ENCODE data around the gene RSPRY1. TPM values are rescaled to one million over a fixed set of nuclear protein-coding genes. Genes with fewer than 3 reads are reported as not detected.
A peak's percentile ranks its signal among the peaks of the same experiment; 100 is the strongest.

The RSPRY1 gene
- total RNA-seq, 1 donor from 2014 or later, result 76.8 TPM

DNA sequence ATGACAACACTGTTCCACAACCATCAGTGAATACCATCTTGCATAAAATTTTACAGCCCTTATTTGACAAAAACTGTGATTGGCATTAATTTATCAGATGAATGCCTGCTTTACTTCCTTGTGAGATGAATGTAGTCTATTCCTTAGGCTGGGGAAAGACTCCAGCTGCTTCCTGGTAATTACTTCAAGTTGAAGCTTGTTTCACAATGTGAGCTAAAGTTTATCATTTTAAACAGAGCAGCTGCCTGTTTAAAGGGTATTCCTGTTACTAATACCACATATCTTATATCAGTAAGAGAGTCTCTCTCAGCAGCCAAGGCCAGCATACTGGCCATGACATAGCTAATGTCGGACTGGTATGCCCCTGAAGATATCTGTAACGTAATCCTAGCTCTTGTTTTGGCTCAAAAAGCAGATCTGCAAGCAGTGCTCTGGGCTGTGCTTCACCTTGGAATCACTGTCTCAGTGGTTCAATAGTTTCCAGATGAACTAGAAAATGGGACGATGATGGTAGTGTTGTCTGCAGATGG, 45.8 kb downstream of the RSPRY1 start:
- H3K27ac Mint-ChIP-seq (ENCODE audit: unreplicated experiment), result no peak overlapping the region
- peaks cover 6% of the 10 kb centered on the region for H4K20me1 ChIP-seq (ENCODE audit: insufficient read depth, low read length)
- no peak overlapping the region for H3K4me2 ChIP-seq (ENCODE audit: low read length)
- TF ChIP-seq, protein P1, sequence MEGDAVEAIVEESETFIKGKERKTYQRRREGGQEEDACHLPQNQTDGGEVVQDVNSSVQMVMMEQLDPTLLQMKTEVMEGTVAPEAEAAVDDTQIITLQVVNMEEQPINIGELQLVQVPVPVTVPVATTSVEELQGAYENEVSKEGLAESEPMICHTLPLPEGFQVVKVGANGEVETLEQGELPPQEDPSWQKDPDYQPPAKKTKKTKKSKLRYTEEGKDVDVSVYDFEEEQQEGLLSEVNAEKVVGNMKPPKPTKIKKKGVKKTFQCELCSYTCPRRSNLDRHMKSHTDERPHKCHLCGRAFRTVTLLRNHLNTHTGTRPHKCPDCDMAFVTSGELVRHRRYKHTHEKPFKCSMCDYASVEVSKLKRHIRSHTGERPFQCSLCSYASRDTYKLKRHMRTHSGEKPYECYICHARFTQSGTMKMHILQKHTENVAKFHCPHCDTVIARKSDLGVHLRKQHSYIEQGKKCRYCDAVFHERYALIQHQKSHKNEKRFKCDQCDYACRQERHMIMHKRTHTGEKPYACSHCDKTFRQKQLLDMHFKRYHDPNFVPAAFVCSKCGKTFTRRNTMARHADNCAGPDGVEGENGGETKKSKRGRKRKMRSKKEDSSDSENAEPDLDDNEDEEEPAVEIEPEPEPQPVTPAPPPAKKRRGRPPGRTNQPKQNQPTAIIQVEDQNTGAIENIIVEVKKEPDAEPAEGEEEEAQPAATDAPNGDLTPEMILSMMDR (IDR thresholded peaks at IDR 0.05; ENCODE audit: insufficient read depth, low read depth, low read length), result no peak
- TF ChIP-seq EZH2 (IDR thresholded peaks at IDR 0.05; ENCODE audit: insufficient read depth, low read length), result no peak
- H3K79me2 ChIP-seq (ENCODE audit: insufficient read depth, low read length), result no peaks in the 10 kb centered on the region
- H3K9ac ChIP-seq (ENCODE audit: low read length), result no peak overlapping the region
- no peaks in the 10 kb centered on the region for H3K9me3 ChIP-seq (ENCODE audit: insufficient read depth, low read depth, low read length)
- H3K9me3 Mint-ChIP-seq (ENCODE audit: unreplicated experiment), result no peaks in the 10 kb centered on the region
- H3K4me3 ChIP-seq (ENCODE audit: insufficient read depth, low read depth, low read length), result no peak overlapping the region
- H3K36me3 ChIP-seq (ENCODE audit: insufficient read depth, low read length), result peaks cover 51% of the 10 kb centered on the region
- no peak for FAIRE-seq
- DNase-seq (ENCODE audit: low read depth), result no peak
- H3K27ac ChIP-seq (ENCODE audit: low read depth, low read length), result no peak overlapping the region
- H2AFZ ChIP-seq (ENCODE audit: low read depth, low read length), result no peak overlapping the region
- H3K4me3 Mint-ChIP-seq (ENCODE audit: unreplicated experiment), result no peak overlapping the region
- H3K27me3 Mint-ChIP-seq (ENCODE audit: low read depth, unreplicated experiment), result no peaks in the 10 kb centered on the region
- peaks cover 10% of the 10 kb centered on the region for H3K4me1 ChIP-seq (ENCODE audit: insufficient read depth, low read length)
- H3K27me3 ChIP-seq (ENCODE audit: insufficient read depth, low read length), result no peaks in the 10 kb centered on the region
- peaks cover 11% of the 10 kb centered on the region for H3K4me1 Mint-ChIP-seq (ENCODE audit: low read depth, unreplicated experiment)
- H3K36me3 Mint-ChIP-seq (ENCODE audit: low read depth, unreplicated experiment), result peaks cover 31% of the 10 kb centered on the region

DNA sequence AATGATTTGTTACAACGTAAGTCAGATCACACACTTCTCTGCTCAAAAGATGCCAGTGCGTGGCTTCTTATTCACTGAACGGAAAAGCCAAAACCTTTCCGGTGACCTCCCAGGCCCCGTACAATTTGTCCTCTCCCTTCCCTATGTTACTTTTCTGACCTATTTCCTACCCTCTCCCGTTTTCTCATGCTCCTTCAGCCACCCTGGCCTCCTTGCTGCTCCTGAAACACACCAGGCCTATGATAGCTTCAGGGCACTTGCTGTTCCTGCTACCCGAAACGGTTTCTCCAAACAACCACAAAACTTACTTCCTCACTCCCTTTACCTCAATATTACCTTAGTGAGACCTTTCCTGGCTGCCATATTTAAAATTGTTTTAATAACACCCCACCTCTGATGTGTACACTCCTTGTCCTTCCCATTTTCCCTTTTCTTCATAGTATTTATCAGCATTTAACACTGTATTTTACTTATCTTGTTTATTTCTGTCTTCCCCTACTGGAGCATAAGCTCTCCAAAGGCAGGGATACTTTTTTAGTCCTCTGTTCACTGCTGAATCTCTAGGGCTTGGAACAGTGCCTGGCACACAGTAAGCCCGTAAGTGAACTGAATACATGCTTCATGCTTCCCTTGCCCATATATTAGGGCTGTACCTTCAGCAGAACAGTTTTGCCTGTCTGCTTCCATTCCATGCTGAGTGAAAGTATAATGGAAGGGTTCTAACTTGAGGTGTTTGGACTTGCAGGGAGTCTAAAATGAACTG, 48.0 kb downstream of the RSPRY1 start:
- peaks cover 6% of the 10 kb centered on the region for H4K20me1 ChIP-seq (ENCODE audit: insufficient read depth, low read length)
- peaks cover 32% of the 10 kb centered on the region for H3K36me3 Mint-ChIP-seq (ENCODE audit: low read depth, unreplicated experiment)
- no peaks in the 10 kb centered on the region for H3K9me3 Mint-ChIP-seq (ENCODE audit: unreplicated experiment)
- no peak overlapping the region for H3K27ac ChIP-seq (ENCODE audit: low read depth, low read length)
- no peaks in the 10 kb centered on the region for H3K79me2 ChIP-seq (ENCODE audit: insufficient read depth, low read length)
- H3K4me1 Mint-ChIP-seq (ENCODE audit: low read depth, unreplicated experiment), result peaks cover 11% of the 10 kb centered on the region
- TF ChIP-seq, protein P1 (IDR thresholded peaks at IDR 0.05; ENCODE audit: insufficient read depth, low read depth, low read length), result no peak
- TF ChIP-seq EZH2 (IDR thresholded peaks at IDR 0.05; ENCODE audit: insufficient read depth, low read length), result no peak
- H2AFZ ChIP-seq (ENCODE audit: low read depth, low read length), result no peak overlapping the region
- peaks cover 10% of the 10 kb centered on the region for H3K4me1 ChIP-seq (ENCODE audit: insufficient read depth, low read length)
- DNase-seq (ENCODE audit: low read depth) (no peak), FAIRE-seq (no peak)
- H3K9me3 ChIP-seq (ENCODE audit: insufficient read depth, low read depth, low read length), result no peaks in the 10 kb centered on the region
- peak overlapping the region; percentile 4 for H3K4me3 Mint-ChIP-seq (ENCODE audit: unreplicated experiment)
- no peaks in the 10 kb centered on the region for H3K27me3 Mint-ChIP-seq (ENCODE audit: low read depth, unreplicated experiment)
- H3K27ac Mint-ChIP-seq (ENCODE audit: unreplicated experiment), result no peak overlapping the region
- no peak overlapping the region for H3K4me3 ChIP-seq (ENCODE audit: insufficient read depth, low read depth, low read length)
- H3K36me3 ChIP-seq (ENCODE audit: insufficient read depth, low read length), result peaks cover 44% of the 10 kb centered on the region
- H3K4me2 ChIP-seq (ENCODE audit: low read length), result no peak overlapping the region
- H3K27me3 ChIP-seq (ENCODE audit: insufficient read depth, low read length), result no peaks in the 10 kb centered on the region
- H3K9ac ChIP-seq (ENCODE audit: low read length), result no peak overlapping the region

- Histone ChIP-seq H2AFZ (ENCODE audit: low read depth, low read length) (no peak overlapping the region), H3K4me3 (ENCODE audit: insufficient read depth, low read depth, low read length) (no peak overlapping the region), H3K36me3 (ENCODE audit: insufficient read depth, low read length) (peaks cover 47% of the 10 kb centered on the region), H3K4me1 (ENCODE audit: insufficient read depth, low read length) (peaks cover 10% of the 10 kb centered on the region), H3K4me2 (ENCODE audit: low read length) (no peak overlapping the region), H3K9ac (ENCODE audit: low read length) (no peak overlapping the region), H3K79me2 (ENCODE audit: insufficient read depth, low read length) (no peaks in the 10 kb centered on the region), H3K9me3 (ENCODE audit: insufficient read depth, low read depth, low read length) (no peaks in the 10 kb centered on the region), H3K27ac (ENCODE audit: low read depth, low read length) (no peak overlapping the region), H4K20me1 (ENCODE audit: insufficient read depth, low read length) (peaks cover 6% of the 10 kb centered on the region), H3K27me3 (ENCODE audit: insufficient read depth, low read length) (no peaks in the 10 kb centered on the region)
- peaks cover 11% of the 10 kb centered on the region for H3K4me1 Mint-ChIP-seq (ENCODE audit: low read depth, unreplicated experiment)
- no peak overlapping the region for H3K4me3 Mint-ChIP-seq (ENCODE audit: unreplicated experiment)
- no peaks in the 10 kb centered on the region for H3K27me3 Mint-ChIP-seq (ENCODE audit: low read depth, unreplicated experiment)
- no peaks in the 10 kb centered on the region for H3K9me3 Mint-ChIP-seq (ENCODE audit: unreplicated experiment)
- TF ChIP-seq EZH2 (IDR thresholded peaks at IDR 0.05; ENCODE audit: insufficient read depth, low read length), result no peak
- TF ChIP-seq, protein P1 (IDR thresholded peaks at IDR 0.05; ENCODE audit: insufficient read depth, low read depth, low read length), result no peak
- H3K27ac Mint-ChIP-seq (ENCODE audit: unreplicated experiment), result no peak overlapping the region
- FAIRE-seq (no peak), DNase-seq (ENCODE audit: low read depth) (no peak)
- peaks cover 34% of the 10 kb centered on the region for H3K36me3 Mint-ChIP-seq (ENCODE audit: low read depth, unreplicated experiment)
Observed at GRCh38 chr16:57234707-57235092, 48.6 kb downstream of the RSPRY1 start.
